SK-N-SH (cell line): ENCODE measurements around the gene NBPF3. TPM values are rescaled to one million over a fixed set of nuclear protein-coding genes. Genes with fewer than 3 reads are reported as not detected.

Experiments
- CTCF ChIA-PET: fragments of 300-600, 350-600 bp; formaldehyde crosslinking; extraction: SDS; loops from one replicate; lab custom pipeline; 2021; lab: Yijun Ruan, JAX
- POLR2A ChIA-PET: fragments of 350-600 bp; sonication (Branson Sonifier 250); formaldehyde crosslinking; extraction: SDS; loops from one replicate; lab custom pipeline; 2020; ENCODE audit warnings: antibody characterized with exemption, inconsistent platforms; lab: Yijun Ruan, JAX
- DNase-seq: peaks from one replicate; pipeline ENCODE4 v3.0.0; 2012
- H2AFZ ChIP-seq: fragments of 200-600 bp; sonication (generic); 2 replicates; pipeline ENCODE4 v1.8.1; 2016; ENCODE audit warnings: antibody characterized with exemption, mild to moderate bottlenecking, low read depth
- H3F3A ChIP-seq: fragments of 200-600 bp; sonication (generic); replicated peaks from 2 replicates; pipeline ENCODE3; 2016; ENCODE audit warnings: antibody characterized with exemption, mild to moderate bottlenecking; ENCODE audit not compliant: insufficient read depth
- H3K27ac ChIP-seq, 2 experiments: fragments of 200-500 bp in 1 of 2; fragments of 200-600 bp in 1 of 2; sonication (Bioruptor generic) in 1 of 2; sonication (generic), shearing (Covaris generic) in 1 of 2; 2 replicates each; pipeline versions ENCODE4 v1.5.1 to v1.6.1; 2014 to 2016; ENCODE audit warnings: low read depth in 2 of 2, inconsistent platforms in 1 of 2, low read length in 1 of 2, mild to moderate bottlenecking in 1 of 2, mixed read lengths in 1 of 2
- H3K27me3 ChIP-seq: fragments of 200-600 bp; sonication (generic), shearing (Covaris generic); 2 replicates; pipeline ENCODE4 v1.6.1; 2016; ENCODE audit warnings: mixed run types; ENCODE audit not compliant: insufficient read depth
- H3K36me3 ChIP-seq, 2 experiments: fragments of 200-500 bp in 1 of 2; fragments of 200-600 bp in 1 of 2; sonication (Bioruptor generic) in 1 of 2; sonication (generic) in 1 of 2; replicated peaks in 1 of 2; 2 replicates each; pipeline versions ENCODE3 to v1.5.1; 2014 to 2016; ENCODE audit warnings: low read length in 1 of 2, mild to moderate bottlenecking in 1 of 2; ENCODE audit not compliant: insufficient read depth in 2 of 2, control insufficient read depth in 1 of 2
- H3K4me1 ChIP-seq, 2 experiments: fragments of 200-500 bp in 1 of 2; fragments of 200-600 bp in 1 of 2; sonication (Bioruptor generic) in 1 of 2; sonication (generic), shearing (Covaris generic) in 1 of 2; 2 replicates each; pipeline versions ENCODE4 v1.5.1 to v1.6.1; 2014 to 2016; ENCODE audit warnings: low read depth in 1 of 2, low read length in 1 of 2, mixed run types in 1 of 2; ENCODE audit not compliant: insufficient read depth in 2 of 2, control insufficient read depth in 1 of 2
- H3K4me2 ChIP-seq: fragments of 200-600 bp; sonication (generic), shearing (Covaris generic); 2 replicates; pipeline ENCODE4 v1.6.1; 2017; ENCODE audit warnings: mixed run types
- H3K4me3 ChIP-seq, 2 experiments: fragments of 200-500 bp in 1 of 2; fragments of 200-600 bp in 1 of 2; sonication (Bioruptor generic) in 1 of 2; sonication (generic), shearing (Covaris generic) in 1 of 2; 2 replicates each; pipeline versions ENCODE4 v1.5.1 to v1.8.1; 2014 to 2016; ENCODE audit warnings: low read depth in 2 of 2, inconsistent platforms in 1 of 2, low read length in 1 of 2, mild to moderate bottlenecking in 1 of 2, mixed read lengths in 1 of 2, moderate library complexity in 1 of 2
- H3K79me2 ChIP-seq: fragments of 200-600 bp; sonication (generic); 2 replicates; pipeline ENCODE4 v1.8.1; 2017; ENCODE audit warnings: mild to moderate bottlenecking; ENCODE audit not compliant: insufficient read depth
- H3K9ac ChIP-seq: fragments of 200-600 bp; sonication (generic); 2 replicates; pipeline ENCODE4 v1.6.1; 2017; ENCODE audit warnings: mixed run types
- H3K9me2 ChIP-seq: fragments of 200-600 bp; sonication (generic); 2 replicates; pipeline ENCODE4 v1.6.1; 2017; ENCODE audit warnings: mixed run types
- H3K9me3 ChIP-seq: fragments of 200-600 bp; sonication (generic); 2 replicates; pipeline ENCODE4 v1.6.1; 2017; ENCODE audit warnings: mixed run types, mild to moderate bottlenecking, moderate library complexity
- H4K20me1 ChIP-seq: fragments of 200-600 bp; sonication (generic); 2 replicates; pipeline ENCODE4 v1.6.1; 2017; ENCODE audit warnings: mild to moderate bottlenecking, mixed run types; ENCODE audit not compliant: insufficient read depth
- ELF1 ChIP-seq: IDR thresholded peaks from 2 replicates; pipeline ENCODE4 v1.4.0; 2012
- EP300 ChIP-seq, 2 experiments: IDR thresholded peaks; 2 replicates each; pipeline versions ENCODE4 v1.4.0 to v1.6.1; 2012; ENCODE audit warnings: borderline replicate concordance in 1 of 2, low read depth in 1 of 2, low read length in 1 of 2
- EZH2phosphoT487 ChIP-seq: fragments of 200-600 bp; sonication (generic); IDR thresholded peaks from 2 replicates; pipeline ENCODE4 v1.6.1; 2017; ENCODE audit warnings: low read depth, mixed run types, mild to moderate bottlenecking, antibody characterized with exemption, moderate library complexity, borderline replicate concordance
- FOXJ3 ChIP-seq: sonication (generic); formaldehyde crosslinking; IDR thresholded peaks from 2 replicates; pipeline ENCODE4 v1.5.1; 2020; ENCODE audit warnings: mild to moderate bottlenecking, missing genetic modification reagents
- IRF3 ChIP-seq: fragments of 150-350 bp; IDR thresholded peaks from 2 replicates; pipeline ENCODE4 v1.6.1; 2016; ENCODE audit warnings: mild to moderate bottlenecking, low read depth, low read length
- JUND ChIP-seq: IDR thresholded peaks from 2 replicates; pipeline ENCODE4 v1.4.0; 2012
- MAX ChIP-seq: IDR thresholded peaks from 2 replicates; pipeline ENCODE4 v1.4.0; 2012; ENCODE audit warnings: low read depth
- MXI1 ChIP-seq: IDR thresholded peaks from 2 replicates; pipeline ENCODE4 v1.6.1; 2012; ENCODE audit warnings: mild to moderate bottlenecking, low read depth, low read length, improper control_type of control experiment
- NFIC ChIP-seq: IDR thresholded peaks from 2 replicates; pipeline ENCODE4 v1.4.0; 2012; ENCODE audit warnings: borderline replicate concordance
- RCOR1 ChIP-seq: fragments of 150-350 bp; IDR thresholded peaks from 2 replicates; pipeline ENCODE4 v1.6.1; 2017; ENCODE audit warnings: antibody characterized with exemption, low read length
- RFX5 ChIP-seq: IDR thresholded peaks from 2 replicates; pipeline ENCODE4 v1.6.1; 2012; ENCODE audit warnings: mild to moderate bottlenecking, improper control_type of control experiment, low read length
- SMC3 ChIP-seq: IDR thresholded peaks from 2 replicates; pipeline ENCODE4 v1.6.1; 2012; ENCODE audit warnings: low read depth, low read length, improper control_type of control experiment
- TCF12 ChIP-seq: IDR thresholded peaks from 2 replicates; pipeline ENCODE4 v1.4.0; 2012
- TEAD4 ChIP-seq: IDR thresholded peaks from 2 replicates; pipeline ENCODE4 v1.4.0; 2012; ENCODE audit warnings: mild to moderate bottlenecking, borderline replicate concordance; ENCODE audit not compliant: insufficient read depth
- USF1 ChIP-seq: IDR thresholded peaks from 2 replicates; pipeline ENCODE4 v1.4.0; 2012; ENCODE audit warnings: low read depth, borderline replicate concordance
- YY1 ChIP-seq: IDR thresholded peaks from 2 replicates; pipeline ENCODE4 v1.4.0; 2012; ENCODE audit warnings: low read depth, mild to moderate bottlenecking
- ZBTB33 ChIP-seq: IDR thresholded peaks from 2 replicates; pipeline ENCODE4 v1.4.0; 2012; ENCODE audit warnings: low read depth, borderline replicate concordance
- WGBS: methylation state at CpG from one replicate; pipeline ENCODE4 v1.1.6; 2017; ENCODE audit warnings: low lambda C conversion rate; 5-methylcytosine and 5-hydroxymethylcytosine counted together
- polyA plus RNA-seq, 3 experiments: library from polyadenylated mRNA; depleted of rRNA; stranded (reverse); fragments of >200 nt; gene quantifications; 2 replicates each; pipeline ENCODE4 v1.2.3, GENCODE V29; 2012
- TF ChIP-seq, protein P1 (sequence below): IDR thresholded peaks from 2 replicates; pipeline ENCODE4; 2012

NBPF3 gene
- polyA plus RNA-seq, 1 of the 3 experiments (the other 2 are of a cell fraction): 6.4 TPM

DNA sequence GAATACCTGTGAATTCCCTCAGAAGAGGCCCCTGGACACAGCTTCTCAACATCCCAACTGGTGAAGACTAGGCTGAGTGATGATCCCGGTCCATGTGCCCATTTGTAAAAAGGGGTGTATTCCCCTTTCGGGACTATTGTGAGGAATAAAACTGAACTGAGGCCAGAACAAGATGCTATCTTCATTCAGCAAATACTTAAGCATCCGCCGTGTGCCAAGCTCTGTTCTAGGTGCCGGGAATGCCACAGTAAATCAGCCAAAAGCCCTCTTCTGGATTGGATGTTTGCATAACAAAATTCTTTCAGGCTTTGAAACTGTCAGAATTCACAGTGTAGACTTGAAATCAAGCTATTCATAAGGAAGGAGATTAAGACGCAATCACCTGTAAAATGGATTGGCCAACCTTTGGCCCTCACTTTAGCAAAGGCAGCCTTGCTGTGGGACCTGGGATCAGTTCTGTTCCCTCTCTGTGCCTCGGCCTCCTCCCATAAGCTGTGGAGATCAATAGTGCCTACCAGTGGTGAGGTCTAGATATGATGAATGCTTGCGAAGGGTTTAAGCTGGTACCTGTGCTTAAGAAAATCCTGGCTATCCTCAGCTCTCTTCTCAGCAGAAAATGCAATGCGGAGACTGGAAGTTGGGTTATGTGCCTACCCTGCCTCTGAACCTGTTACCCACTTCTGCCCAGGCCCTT lies 71.1 kb downstream of the NBPF3 start:
- no peaks in the 10 kb centered on the region; the same call in 1 of the 2 replicates for H3K27me3 ChIP-seq
- H3K9me3 ChIP-seq: no peaks in the 10 kb centered on the region
- H3F3A ChIP-seq: peaks cover 10% of the 10 kb centered on the region
- H3K9me2 ChIP-seq: no peaks in the 10 kb centered on the region
- H2AFZ ChIP-seq: no peak overlapping the region
- peak overlapping the region; percentile 49; the same call in 1 of the 2 replicates for H3K4me2 ChIP-seq
- no peaks in the 10 kb centered on the region for H3K79me2 ChIP-seq
- peak overlapping the region in 1 of 2 experiments; percentile 78; a peak in 1 of 4 replicates for H3K27ac ChIP-seq
- H3K4me3 ChIP-seq: no peak overlapping the region
- no peak overlapping the region for H3K9ac ChIP-seq
- ChIA-PET CTCF (interaction anchor here (0.7 to 3.9 kb wide), 17 partner anchors 11 to 256 kb away, joined by 3 to 27 read pairs (median 4); no protein-coding TSS in a partner anchor), POLR2A (no interaction called here)
- peaks cover 7 to 9% of the 10 kb centered on the region in 2 experiments; a peak in 2 of 4 replicates for H3K4me1 ChIP-seq
- TF ChIP-seq MXI1 (no peak), NFIC (no peak), FOXJ3 (no peak), SMC3 (peak; percentile 3; the same call in 1 of the 2 replicates)
- no peaks in the 10 kb centered on the region for H3K36me3 ChIP-seq
- WGBS: 86% methylated on average over 6 of the region's 9 CpGs
- no peaks in the 10 kb centered on the region for H4K20me1 ChIP-seq
- DNase-seq: no peak

GRCh38 chr1:21511579-21512522 lies 71.9 kb downstream of the NBPF3 start:
- Histone ChIP-seq H3K36me3 (no peaks in the 10 kb centered on the region), H3K9me3 (no peaks in the 10 kb centered on the region), H3K27ac (peak overlapping the region in 1 of 2 experiments; percentile 78; a peak in 2 of 4 replicates), H3K4me1 (peaks cover 7 to 9% of the 10 kb centered on the region in 2 experiments; a peak in 2 of 4 replicates), H2AFZ (no peak overlapping the region), H3F3A (peaks cover 10% of the 10 kb centered on the region), H4K20me1 (no peaks in the 10 kb centered on the region), H3K4me2 (peak overlapping the region; percentile 49; the same call in 1 of the 2 replicates), H3K4me3 (no peak overlapping the region), H3K27me3 (no peaks in the 10 kb centered on the region; the same call in 1 of the 2 replicates), H3K79me2 (no peaks in the 10 kb centered on the region), H3K9ac (no peak overlapping the region), H3K9me2 (no peaks in the 10 kb centered on the region)
- DNase-seq: no peak
- WGBS: 73% methylated on average over 11 of the region's 11 CpGs
- ChIA-PET POLR2A (no interaction called here), CTCF (interaction anchor here (1.1 to 3.9 kb wide), 15 partner anchors 12 to 257 kb away, joined by 3 to 27 read pairs (median 4); no protein-coding TSS in a partner anchor)
- no peak for TF ChIP-seq ELF1
- TF ChIP-seq IRF3: no peak
- no peak for TF ChIP-seq EP300 (IDR thresholded peaks at IDR 0.05; ENCODE audit: borderline replicate concordance in 1 of 2, low read depth in 1 of 2, low read length in 1 of 2)
- no peak for TF ChIP-seq EZH2phosphoT487
- TF ChIP-seq NFIC: peak; percentile 73; the same call in 1 of the 2 replicates
- TF ChIP-seq RFX5: no peak
- peak; percentile 46 for TF ChIP-seq MAX
- TF ChIP-seq, protein P1, sequence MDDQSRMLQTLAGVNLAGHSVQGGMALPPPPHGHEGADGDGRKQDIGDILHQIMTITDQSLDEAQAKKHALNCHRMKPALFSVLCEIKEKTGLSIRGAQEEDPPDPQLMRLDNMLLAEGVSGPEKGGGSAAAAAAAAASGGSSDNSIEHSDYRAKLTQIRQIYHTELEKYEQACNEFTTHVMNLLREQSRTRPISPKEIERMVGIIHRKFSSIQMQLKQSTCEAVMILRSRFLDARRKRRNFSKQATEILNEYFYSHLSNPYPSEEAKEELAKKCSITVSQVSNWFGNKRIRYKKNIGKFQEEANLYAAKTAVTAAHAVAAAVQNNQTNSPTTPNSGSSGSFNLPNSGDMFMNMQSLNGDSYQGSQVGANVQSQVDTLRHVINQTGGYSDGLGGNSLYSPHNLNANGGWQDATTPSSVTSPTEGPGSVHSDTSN: peak; percentile 14; the same call in 1 of the 2 replicates
- no peak for TF ChIP-seq USF1
- TF ChIP-seq SMC3: no peak
- no peak for TF ChIP-seq RCOR1
- peak; percentile 63; the same call in 1 of the 2 replicates for TF ChIP-seq TEAD4
- no peak for TF ChIP-seq YY1
- no peak for TF ChIP-seq MXI1
- TF ChIP-seq TCF12: peak; percentile 74
- no peak for TF ChIP-seq JUND
- no peak for TF ChIP-seq ZBTB33
